ENCODE measurements around the gene PNCK. TPM values are rescaled to one million over a fixed set of nuclear protein-coding genes. Genes with fewer than 3 reads are reported as not detected.

PNCK gene
- total and polyA plus RNA-seq, 2 of the 13 experiments (the other 11 are each of a cell fraction or from before 2014, with no cell fraction given) = 33.1 TPM; not detected in 1

DNA sequence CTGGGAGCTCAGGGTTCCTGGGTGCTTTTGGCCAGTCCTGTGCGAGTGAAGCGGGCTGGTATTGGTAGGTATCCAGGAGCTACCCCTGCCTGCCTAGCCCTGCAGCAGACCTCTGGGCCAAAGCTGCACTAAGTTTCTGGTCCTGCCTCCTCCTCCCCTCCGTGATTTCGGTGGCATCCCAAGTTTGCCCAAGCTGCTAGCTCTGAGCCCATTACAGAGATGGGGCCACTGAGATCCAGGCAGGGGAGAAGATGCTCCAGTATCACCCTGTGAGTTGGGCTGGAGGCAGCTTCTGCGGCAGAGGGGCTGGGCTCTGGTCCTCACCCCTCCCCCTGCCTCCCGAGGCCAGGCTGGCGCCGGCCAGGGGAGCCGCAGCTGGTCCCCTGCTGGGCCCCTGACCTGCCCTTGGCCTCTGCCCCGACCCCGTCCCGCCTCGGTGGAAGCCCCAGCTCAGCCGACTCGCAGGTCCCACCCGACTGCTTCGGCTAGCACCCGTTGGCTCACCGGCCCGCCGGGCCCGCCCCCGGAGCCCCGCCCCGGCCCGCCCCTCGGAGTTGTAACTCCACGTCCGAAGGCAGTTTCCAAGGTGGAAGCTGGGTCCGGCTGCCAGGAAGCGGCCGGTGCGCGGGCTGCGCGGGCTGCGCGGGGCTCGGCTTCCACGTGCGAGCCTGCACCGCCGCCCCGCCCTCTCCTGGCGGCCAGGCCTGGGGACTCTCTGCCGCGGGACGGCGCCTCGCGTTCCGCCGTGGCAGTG is 26.8 kb downstream of the PNCK start, which contains the start of gene DUSP9:
Gene DUSP9, plus strand, starts transcription at position 584 of the 754 bp plus-strand sequence. CDS start 751 bp downstream, outside the sequence.
- Histone ChIP-seq H3K36me3 (replicated peaks in 1 of 2; ENCODE audit: control insufficient read depth in 1 of 2, insufficient read depth in 2 of 2, low read length in 2 of 2) (peaks cover 0 to 3% of the 10 kb centered on the region in 2 experiments; a peak in 1 of 5 replicates), H3K4me2 (ENCODE audit: low read depth, low read length) (peak within 1 kb of the TSS; percentile 88), H4K20me1 (ENCODE audit: insufficient read depth, low read length) (peaks cover 14% of the 10 kb centered on the region; the same call in 1 of the 2 replicates), H3K27me3 (ENCODE audit: control insufficient read depth in 1 of 2, insufficient read depth in 2 of 2, low read length in 2 of 2) (no peaks in the 10 kb centered on the region; a peak in 1 of 5 replicates), H3K4me1 (ENCODE audit: insufficient read depth, low read length) (peaks cover 52% of the 10 kb centered on the region), H2AFZ (ENCODE audit: low read length) (no peak within 1 kb of the TSS), H3K9ac (ENCODE audit: insufficient read depth, low read depth, low read length) (peak within 1 kb of the TSS; percentile 77), H3K4me3 (replicated peaks in 1 of 3; ENCODE audit: insufficient read depth in 1 of 3, low read depth in 2 of 3, low read length in 3 of 3) (peak within 1 kb of the TSS; percentile 69 to 79 (median 75)), H3K27ac (ENCODE audit: extremely low read length, insufficient read depth, low read length) (peak within 1 kb of the TSS; percentile 81), H3K9me3 (ENCODE audit: low read length) (no peaks in the 10 kb centered on the region), H3K79me2 (ENCODE audit: insufficient read depth, low read length) (peaks cover 52% of the 10 kb centered on the region)
- in situ Hi-C loops (cut with HindIII; ENCODE audit: extremely low pct_ligation_motif_present, low pct_unique_long_range_greater_than_20kb) = loop anchor here (5.0 kb wide), 1 partner anchor 34 kb away; no protein-coding TSS in a partner anchor
- intact Hi-C loops (cut with micrococcal nuclease; ENCODE audit: unreplicated experiment) = no loop called here
- FAIRE-seq (peak; percentile 64), DNase-seq (ENCODE audit: low spot score) (peak; percentile 83), ATAC-seq (peak; percentile 50)
- POLR2A ChIA-PET = interaction anchor here (0.9 to 15.1 kb wide), 8 partner anchors 10 to 81 kb away, joined by 3 to 596 read pairs (median 6); no protein-coding TSS in a partner anchor
- no CpG with 5 or more reads among the region's 53 CpGs for WGBS (ENCODE audit: low lambda C conversion rate)
- BruUV-seq (replicated peaks) = no TSS peak
- CTCF ChIA-PET (ENCODE audit: low intra/inter-chr PET ratio, low total read pairs) = interaction anchor here (1.3 kb wide), 1 partner anchor 37 kb away, joined by 4 read pairs; no protein-coding TSS in a partner anchor
- TF ChIP-seq, protein P1, sequence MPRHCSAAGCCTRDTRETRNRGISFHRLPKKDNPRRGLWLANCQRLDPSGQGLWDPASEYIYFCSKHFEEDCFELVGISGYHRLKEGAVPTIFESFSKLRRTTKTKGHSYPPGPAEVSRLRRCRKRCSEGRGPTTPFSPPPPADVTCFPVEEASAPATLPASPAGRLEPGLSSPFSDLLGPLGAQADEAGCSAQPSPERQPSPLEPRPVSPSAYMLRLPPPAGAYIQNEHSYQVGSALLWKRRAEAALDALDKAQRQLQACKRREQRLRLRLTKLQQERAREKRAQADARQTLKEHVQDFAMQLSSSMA (CRISPR knock-in tag; IDR thresholded peaks at IDR 0.05) = no peak
- TF ChIP-seq, protein P2, sequence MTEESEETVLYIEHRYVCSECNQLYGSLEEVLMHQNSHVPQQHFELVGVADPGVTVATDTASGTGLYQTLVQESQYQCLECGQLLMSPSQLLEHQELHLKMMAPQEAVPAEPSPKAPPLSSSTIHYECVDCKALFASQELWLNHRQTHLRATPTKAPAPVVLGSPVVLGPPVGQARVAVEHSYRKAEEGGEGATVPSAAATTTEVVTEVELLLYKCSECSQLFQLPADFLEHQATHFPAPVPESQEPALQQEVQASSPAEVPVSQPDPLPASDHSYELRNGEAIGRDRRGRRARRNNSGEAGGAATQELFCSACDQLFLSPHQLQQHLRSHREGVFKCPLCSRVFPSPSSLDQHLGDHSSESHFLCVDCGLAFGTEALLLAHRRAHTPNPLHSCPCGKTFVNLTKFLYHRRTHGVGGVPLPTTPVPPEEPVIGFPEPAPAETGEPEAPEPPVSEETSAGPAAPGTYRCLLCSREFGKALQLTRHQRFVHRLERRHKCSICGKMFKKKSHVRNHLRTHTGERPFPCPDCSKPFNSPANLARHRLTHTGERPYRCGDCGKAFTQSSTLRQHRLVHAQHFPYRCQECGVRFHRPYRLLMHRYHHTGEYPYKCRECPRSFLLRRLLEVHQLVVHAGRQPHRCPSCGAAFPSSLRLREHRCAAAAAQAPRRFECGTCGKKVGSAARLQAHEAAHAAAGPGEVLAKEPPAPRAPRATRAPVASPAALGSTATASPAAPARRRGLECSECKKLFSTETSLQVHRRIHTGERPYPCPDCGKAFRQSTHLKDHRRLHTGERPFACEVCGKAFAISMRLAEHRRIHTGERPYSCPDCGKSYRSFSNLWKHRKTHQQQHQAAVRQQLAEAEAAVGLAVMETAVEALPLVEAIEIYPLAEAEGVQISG (CRISPR knock-in tag; IDR thresholded peaks at IDR 0.05) = peak; percentile 29
- TF ChIP-seq, protein P3, sequence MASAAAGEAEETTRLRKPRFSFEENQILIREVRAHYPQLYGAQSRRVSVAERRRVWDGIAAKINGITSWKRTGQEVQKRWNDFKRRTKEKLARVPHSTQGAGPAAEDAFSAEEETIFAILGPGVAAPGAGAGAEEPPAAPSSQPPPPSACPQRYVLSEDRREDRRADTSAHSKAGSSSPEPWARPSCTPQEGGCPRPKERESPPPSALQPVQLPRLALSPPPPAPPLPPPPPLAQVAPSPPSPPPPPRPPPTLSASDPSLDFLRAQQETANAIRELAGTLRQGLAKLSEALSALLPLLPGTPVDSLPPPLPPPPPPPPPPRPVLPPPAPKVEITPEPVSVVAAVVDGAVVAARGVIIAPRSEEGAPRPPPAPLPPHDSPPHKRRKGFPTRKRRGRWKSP (CRISPR knock-in tag; IDR thresholded peaks at IDR 0.05) = peak; percentile 37; the same call in 1 of the 2 replicates
- TF ChIP-seq ZNF589 (CRISPR knock-in tag; conservative IDR thresholded peaks at IDR 0.05) (peak; percentile 50; the same call in 1 of the 2 replicates), EP300 (IDR thresholded peaks at IDR 0.05; ENCODE audit: low read depth in 2 of 2, low read length in 2 of 2) (peak in 1 of 2 experiments; percentile 85; a peak in 2 of 4 replicates), EP300 (CRISPR knock-in tag; IDR thresholded peaks at IDR 0.05; ENCODE audit: borderline replicate concordance) (peak; percentile 69), ZNF234 (CRISPR knock-in tag; conservative IDR thresholded peaks at IDR 0.05) (no peak), ZFP62 (CRISPR knock-in tag; IDR thresholded peaks at IDR 0.05) (no peak), ZC3H13 (CRISPR knock-in tag; IDR thresholded peaks at IDR 0.05) (peak; percentile 71), SKI (IDR thresholded peaks at IDR 0.05; ENCODE audit: partially characterized antibody) (peak; percentile 97), ZNF616 (CRISPR knock-in tag; IDR thresholded peaks at IDR 0.05; ENCODE audit: low read depth) (peak; percentile 51; the same call in 1 of the 2 replicates), ZNF720 (CRISPR knock-in tag; IDR thresholded peaks at IDR 0.05) (no peak), MZF1 (CRISPR knock-in tag; IDR thresholded peaks at IDR 0.05; ENCODE audit: borderline replicate concordance) (no peak), ESRRA (CRISPR knock-in tag; IDR thresholded peaks at IDR 0.05; ENCODE audit: low read depth) (peak; percentile 93), NFRKB (IDR thresholded peaks at IDR 0.05) (no peak), ZFYVE20 (CRISPR knock-in tag; IDR thresholded peaks at IDR 0.05; ENCODE audit: borderline replicate concordance, low read depth) (no peak), ZNF816 (CRISPR knock-in tag; IDR thresholded peaks at IDR 0.05; ENCODE audit: borderline replicate concordance) (no peak), SP2 (CRISPR knock-in tag; IDR thresholded peaks at IDR 0.05) (peak; percentile 29; the same call in 1 of the 2 replicates), ZNF317 (CRISPR knock-in tag; IDR thresholded peaks at IDR 0.05) (no peak), HCFC1 (IDR thresholded peaks at IDR 0.05; ENCODE audit: low read depth, low read length) (no peak)

Measured in HepG2 (cell line).